ENCODE results near the gene GMIP. TPM values are rescaled to one million over a fixed set of nuclear protein-coding genes. Genes with fewer than 3 reads are reported as not detected.

The GMIP gene
- total RNA-seq, 1 experiment from 2014 or later: 12.7 TPM

DNA sequence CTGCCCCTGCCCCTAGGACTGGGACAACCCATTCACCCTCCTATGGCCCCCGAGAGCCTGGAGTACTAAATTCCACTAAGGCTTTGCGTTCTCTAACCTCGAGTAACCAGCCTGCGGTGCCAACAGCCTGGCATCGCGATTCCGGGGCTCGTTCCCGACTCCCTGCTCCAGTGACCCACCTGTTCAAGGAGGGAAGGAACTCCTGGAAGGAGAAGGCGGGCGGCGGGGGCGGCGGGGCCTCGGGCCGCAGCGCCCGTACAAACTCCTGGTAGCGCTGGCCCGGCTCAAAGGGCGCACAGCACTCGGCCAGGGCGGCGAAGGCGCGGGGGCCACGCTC lies 6.3 kb downstream of the GMIP start:
- H3K4ac ChIP-seq (ENCODE audit: low read depth, low read length): no peak overlapping the region
- H3K9me3 ChIP-seq (ENCODE audit: control insufficient read depth, low read depth, low read length): no peaks in the 10 kb centered on the region
- no peak overlapping the region for H3K18ac ChIP-seq (ENCODE audit: insufficient read length, low read depth, low read length)
- Mint-ChIP-seq H3K36me3 (ENCODE audit: insufficient read depth in 1 of 3, low read depth in 3 of 3) (peaks cover 9 to 36% (median 32%) of the 10 kb centered on the region in 3 experiments; a peak in 6 of 7 replicates), H3K4me3 (no peak overlapping the region), H3K27ac (no peak overlapping the region), H3K9me3 (no peaks in the 10 kb centered on the region; a peak in 1 of 5 replicates), H3K27me3 (ENCODE audit: low read depth) (no peaks in the 10 kb centered on the region), H3K4me1 (peaks cover 0 to 4% of the 10 kb centered on the region in 2 experiments; a peak in 2 of 4 replicates)
- no CpG with 5 or more reads among the region's 27 CpGs for WGBS (ENCODE audit: extremely low coverage, insufficient read length, low lambda C conversion rate)
- no peaks in the 10 kb centered on the region for H3K23me2 ChIP-seq (ENCODE audit: insufficient read length, low read depth, low read length, poor library complexity, severe bottlenecking)
- H2BK15ac ChIP-seq (ENCODE audit: low read depth, low read length): no peak overlapping the region
- no peak for DNase-seq
- no peak overlapping the region for H3K56ac ChIP-seq (ENCODE audit: insufficient read length, low read depth, low read length)
- H4K20me1 ChIP-seq (ENCODE audit: control insufficient read depth, insufficient read depth, insufficient read length): no peaks in the 10 kb centered on the region
- no peak overlapping the region for H3T11ph ChIP-seq (ENCODE audit: low read length)
- no peak overlapping the region for H2BK12ac ChIP-seq (ENCODE audit: insufficient read length, low read depth, low read length)
- no peak overlapping the region for H3K14ac ChIP-seq (ENCODE audit: insufficient read depth, low read length)
- H4K91ac ChIP-seq (ENCODE audit: insufficient read length, low read depth, low read length): no peak overlapping the region
- no peak overlapping the region for H2BK20ac ChIP-seq (ENCODE audit: low read depth, low read length, poor library complexity, severe bottlenecking)
- no peak overlapping the region for H2BK120ac ChIP-seq (ENCODE audit: low read depth, low read length, poor library complexity, severe bottlenecking)
- no peaks in the 10 kb centered on the region for H3K27me3 ChIP-seq (ENCODE audit: insufficient read depth, low read length)
- no peak overlapping the region for H4K8ac ChIP-seq (replicated peaks; ENCODE audit: insufficient read length, low read depth, low read length)
- H3K9ac ChIP-seq (ENCODE audit: extremely low read depth, insufficient read length, low read length): no peak overlapping the region
- H3K23ac ChIP-seq (ENCODE audit: insufficient read length, low read depth, low read length): no peak overlapping the region
- H4K5ac ChIP-seq (ENCODE audit: insufficient read length, low read depth, low read length): no peak overlapping the region
- H2BK5ac ChIP-seq (ENCODE audit: insufficient read length, low read length): no peak overlapping the region
- TF ChIP-seq, protein P1, sequence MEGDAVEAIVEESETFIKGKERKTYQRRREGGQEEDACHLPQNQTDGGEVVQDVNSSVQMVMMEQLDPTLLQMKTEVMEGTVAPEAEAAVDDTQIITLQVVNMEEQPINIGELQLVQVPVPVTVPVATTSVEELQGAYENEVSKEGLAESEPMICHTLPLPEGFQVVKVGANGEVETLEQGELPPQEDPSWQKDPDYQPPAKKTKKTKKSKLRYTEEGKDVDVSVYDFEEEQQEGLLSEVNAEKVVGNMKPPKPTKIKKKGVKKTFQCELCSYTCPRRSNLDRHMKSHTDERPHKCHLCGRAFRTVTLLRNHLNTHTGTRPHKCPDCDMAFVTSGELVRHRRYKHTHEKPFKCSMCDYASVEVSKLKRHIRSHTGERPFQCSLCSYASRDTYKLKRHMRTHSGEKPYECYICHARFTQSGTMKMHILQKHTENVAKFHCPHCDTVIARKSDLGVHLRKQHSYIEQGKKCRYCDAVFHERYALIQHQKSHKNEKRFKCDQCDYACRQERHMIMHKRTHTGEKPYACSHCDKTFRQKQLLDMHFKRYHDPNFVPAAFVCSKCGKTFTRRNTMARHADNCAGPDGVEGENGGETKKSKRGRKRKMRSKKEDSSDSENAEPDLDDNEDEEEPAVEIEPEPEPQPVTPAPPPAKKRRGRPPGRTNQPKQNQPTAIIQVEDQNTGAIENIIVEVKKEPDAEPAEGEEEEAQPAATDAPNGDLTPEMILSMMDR (conservative IDR thresholded peaks at IDR 0.05): no peak
- H3K4me1 ChIP-seq (ENCODE audit: insufficient read depth, low read length): no peaks in the 10 kb centered on the region
- no peak overlapping the region for H2AK5ac ChIP-seq (ENCODE audit: insufficient read length, low read length)
- no peak overlapping the region for H2AFZ ChIP-seq (ENCODE audit: low read length)
- no peak overlapping the region for H3K27ac ChIP-seq (ENCODE audit: insufficient read length, low read depth, low read length)
- no peaks in the 10 kb centered on the region for H3K79me1 ChIP-seq (ENCODE audit: insufficient read depth, low read depth, low read length, poor library complexity, severe bottlenecking)
- H3K4me2 ChIP-seq (ENCODE audit: insufficient read depth, insufficient read length, low read length): no peak overlapping the region
- no peaks in the 10 kb centered on the region for H3K79me2 ChIP-seq (ENCODE audit: insufficient read depth, low read length)

All from H9 (cell line).